ENCODE data around the gene NXPE1. TPM values are rescaled to one million over a fixed set of nuclear protein-coding genes. Genes with fewer than 3 reads are reported as not detected.

The NXPE1 gene
- total RNA-seq, 4 donors from 2014 or later: not detected

- Histone ChIP-seq H3K36me3 (no peaks in the 10 kb centered on the region), H3K4me3 (no peak overlapping the region), H3K27me3 (no peaks in the 10 kb centered on the region), H3K27ac (no peak overlapping the region), H3K9me3 (no peaks in the 10 kb centered on the region), H3K4me1 (no peaks in the 10 kb centered on the region)
- no peak for TF ChIP-seq POLR2A (IDR thresholded peaks at IDR 0.05)
- no peak for TF ChIP-seq EP300 (IDR thresholded peaks at IDR 0.05)
- TF ChIP-seq CTCF (IDR thresholded peaks at IDR 0.05): no peak
- TF ChIP-seq POLR2AphosphoS5 (IDR thresholded peaks at IDR 0.05): no peak
- DNase-seq (ENCODE audit: low spot score in 2 of 2): no peak
Measured at GRCh38 chr11:114499756-114500155, 59.9 kb downstream of the NXPE1 start.

GRCh38 chr11:114496915-114497314 lies 62.8 kb downstream of the NXPE1 start:
- DNase-seq (ENCODE audit: low spot score in 2 of 2): no peak
- H3K27ac ChIP-seq: no peak overlapping the region
- no peak overlapping the region for H3K4me3 ChIP-seq
- 85% methylated on average over 3 of the region's 3 CpGs for WGBS
- H3K36me3 ChIP-seq: no peaks in the 10 kb centered on the region
- TF ChIP-seq POLR2A (IDR thresholded peaks at IDR 0.05) (no peak), CTCF (IDR thresholded peaks at IDR 0.05) (no peak), EP300 (IDR thresholded peaks at IDR 0.05) (no peak), POLR2AphosphoS5 (IDR thresholded peaks at IDR 0.05) (no peak)
- H3K9me3 ChIP-seq: no peaks in the 10 kb centered on the region
- no peaks in the 10 kb centered on the region for H3K27me3 ChIP-seq
- H3K4me1 ChIP-seq: no peaks in the 10 kb centered on the region

- Histone ChIP-seq H3K36me3 (no peaks in the 10 kb centered on the region), H3K9me3 (no peaks in the 10 kb centered on the region), H3K27ac (no peak overlapping the region), H3K4me1 (no peaks in the 10 kb centered on the region), H3K4me3 (no peak overlapping the region), H3K27me3 (no peaks in the 10 kb centered on the region)
- no peak for DNase-seq (ENCODE audit: low spot score in 2 of 2)
- WGBS: 88% methylated on average over 2 of the region's 2 CpGs
- TF ChIP-seq POLR2AphosphoS5 (IDR thresholded peaks at IDR 0.05) (no peak), EP300 (IDR thresholded peaks at IDR 0.05) (no peak), POLR2A (IDR thresholded peaks at IDR 0.05) (no peak), CTCF (IDR thresholded peaks at IDR 0.05) (no peak)
Measured at GRCh38 chr11:114483929-114484328, 75.8 kb downstream of the NXPE1 start.

GRCh38 chr11:114482114-114482513 lies 77.6 kb downstream of the NXPE1 start:
- WGBS: 63% methylated on average over 1 of the region's 1 CpG
- Histone ChIP-seq H3K36me3 (no peaks in the 10 kb centered on the region), H3K27me3 (no peaks in the 10 kb centered on the region), H3K4me1 (no peaks in the 10 kb centered on the region), H3K27ac (no peak overlapping the region), H3K9me3 (no peaks in the 10 kb centered on the region), H3K4me3 (no peak overlapping the region)
- TF ChIP-seq POLR2A (IDR thresholded peaks at IDR 0.05) (no peak), EP300 (IDR thresholded peaks at IDR 0.05) (no peak), POLR2AphosphoS5 (IDR thresholded peaks at IDR 0.05) (no peak), CTCF (IDR thresholded peaks at IDR 0.05) (no peak)
- DNase-seq (ENCODE audit: low spot score in 2 of 2): no peak

DNA sequence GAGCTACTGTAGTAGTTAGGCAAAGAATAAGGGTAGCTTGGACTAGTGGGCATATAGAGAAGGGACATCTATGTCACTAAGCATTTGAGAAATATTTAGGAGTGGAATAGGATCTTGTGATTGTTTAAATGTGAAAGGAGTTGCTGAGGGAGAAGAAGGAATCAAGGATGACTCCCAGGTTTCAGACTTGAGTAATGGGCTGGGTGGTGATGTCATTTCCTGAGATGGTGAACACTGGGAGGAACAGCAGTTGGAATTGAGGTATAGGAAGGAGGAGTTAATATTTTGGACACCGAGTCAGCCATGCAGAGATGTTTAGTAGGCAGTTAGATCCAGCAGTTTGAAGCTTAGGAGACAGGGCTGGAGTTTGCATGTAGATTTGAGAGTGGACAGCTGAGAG lies 80.3 kb downstream of the NXPE1 start:
- H3K36me3 ChIP-seq: no peaks in the 10 kb centered on the region
- no peaks in the 10 kb centered on the region for H3K9me3 ChIP-seq
- DNase-seq (ENCODE audit: low spot score in 2 of 2): no peak
- H3K4me3 ChIP-seq: no peak overlapping the region
- no peaks in the 10 kb centered on the region for H3K27me3 ChIP-seq
- 70% methylated on average over 1 of the region's 1 CpG for WGBS
- no peaks in the 10 kb centered on the region for H3K4me1 ChIP-seq
- TF ChIP-seq EP300 (IDR thresholded peaks at IDR 0.05): no peak
- no peak for TF ChIP-seq POLR2AphosphoS5 (IDR thresholded peaks at IDR 0.05)
- no peak for TF ChIP-seq CTCF (IDR thresholded peaks at IDR 0.05)
- no peak for TF ChIP-seq POLR2A (IDR thresholded peaks at IDR 0.05)
- no peak overlapping the region for H3K27ac ChIP-seq
